ENCODE data around the gene HOXD10.

Gene HOXD10

GRCh38 chr2:176149481-176149938 is 32.9 kb downstream of the HOXD10 start:
- TF ChIP-seq CTCF (IDR thresholded peaks at IDR 0.05; ENCODE audit: poor library complexity, severe bottlenecking) = no peak
- H3K9me3 ChIP-seq (ENCODE audit: severe bottlenecking) = no peaks in the 10 kb centered on the region
- no peaks in the 10 kb centered on the region for H3K27me3 ChIP-seq (ENCODE audit: insufficient read depth, poor library complexity, severe bottlenecking)
- DNase-seq (ENCODE audit: low spot score) (peak; percentile 26), ATAC-seq (ENCODE audit: low read depth) (no peak)
- no peaks in the 10 kb centered on the region for H3K36me3 ChIP-seq (ENCODE audit: low read depth)
- H3K27ac ChIP-seq (ENCODE audit: poor library complexity, severe bottlenecking) = no peak overlapping the region
- no peaks in the 10 kb centered on the region for H3K4me1 ChIP-seq (ENCODE audit: insufficient read depth, poor library complexity, severe bottlenecking)
- no peak overlapping the region for H3K4me3 ChIP-seq (ENCODE audit: severe bottlenecking)

- H3K36me3 ChIP-seq (ENCODE audit: low read depth) = no peaks in the 10 kb centered on the region
- H3K9me3 ChIP-seq (ENCODE audit: severe bottlenecking) = no peaks in the 10 kb centered on the region
- H3K27me3 ChIP-seq (ENCODE audit: insufficient read depth, poor library complexity, severe bottlenecking) = no peaks in the 10 kb centered on the region
- no peak for DNase-seq (ENCODE audit: low spot score)
- no peak overlapping the region for H3K27ac ChIP-seq (ENCODE audit: poor library complexity, severe bottlenecking)
- no peaks in the 10 kb centered on the region for H3K4me1 ChIP-seq (ENCODE audit: insufficient read depth, poor library complexity, severe bottlenecking)
- no peak for TF ChIP-seq CTCF (IDR thresholded peaks at IDR 0.05; ENCODE audit: poor library complexity, severe bottlenecking)
- no peak overlapping the region for H3K4me3 ChIP-seq (ENCODE audit: severe bottlenecking)
- no peak for ATAC-seq (ENCODE audit: low read depth)
Observed at GRCh38 chr2:176149939-176150583, 33.5 kb downstream of the HOXD10 start.

GRCh38 chr2:176150584-176151441 is 34.2 kb downstream of the HOXD10 start:
- H3K4me3 ChIP-seq (ENCODE audit: severe bottlenecking) = no peak overlapping the region
- ATAC-seq (ENCODE audit: low read depth) (no peak), DNase-seq (ENCODE audit: low spot score) (no peak)
- H3K36me3 ChIP-seq (ENCODE audit: low read depth) = no peaks in the 10 kb centered on the region
- H3K9me3 ChIP-seq (ENCODE audit: severe bottlenecking) = no peaks in the 10 kb centered on the region
- no peaks in the 10 kb centered on the region for H3K27me3 ChIP-seq (ENCODE audit: insufficient read depth, poor library complexity, severe bottlenecking)
- H3K27ac ChIP-seq (ENCODE audit: poor library complexity, severe bottlenecking) = no peak overlapping the region
- no peak for TF ChIP-seq CTCF (IDR thresholded peaks at IDR 0.05; ENCODE audit: poor library complexity, severe bottlenecking)
- no peaks in the 10 kb centered on the region for H3K4me1 ChIP-seq (ENCODE audit: insufficient read depth, poor library complexity, severe bottlenecking)

- TF ChIP-seq CTCF (IDR thresholded peaks at IDR 0.05; ENCODE audit: poor library complexity, severe bottlenecking) = no peak
- no peaks in the 10 kb centered on the region for H3K27me3 ChIP-seq (ENCODE audit: insufficient read depth, poor library complexity, severe bottlenecking)
- no peak for ATAC-seq (ENCODE audit: low read depth)
- peak; percentile 44 for DNase-seq (ENCODE audit: low spot score)
- no peaks in the 10 kb centered on the region for H3K36me3 ChIP-seq (ENCODE audit: low read depth)
- H3K4me1 ChIP-seq (ENCODE audit: insufficient read depth, poor library complexity, severe bottlenecking) = no peaks in the 10 kb centered on the region
- no peaks in the 10 kb centered on the region for H3K9me3 ChIP-seq (ENCODE audit: severe bottlenecking)
- H3K27ac ChIP-seq (ENCODE audit: poor library complexity, severe bottlenecking) = no peak within 1 kb of the TSS
- H3K4me3 ChIP-seq (ENCODE audit: severe bottlenecking) = no peak within 1 kb of the TSS
Observed at GRCh38 chr2:176151442-176152287, 35.1 kb downstream of the HOXD10 start, which contains the start of gene HOXD4. Gene HOXD4, plus strand, starts transcription at chr2:176151550. Its CDS starts 84 bp downstream, at chr2:176151634.

Measured in RWPE2 (cell line).